Gastroesophageal sphincter (tissue), 3 donors: ENCODE measurements around the gene CRTC3.

Source experiments
- EP300 ChIP-seq: sonication (generic); formaldehyde crosslinking; IDR thresholded peaks from one replicate; pipeline ENCODE4 v1.6.1; 2017; ENCODE audit warnings: antibody characterized with exemption, mild to moderate bottlenecking
- TF ChIP-seq, protein P1 (sequence below), 4 experiments: fragments of 200-600 bp in 2 of 4; fragments of 450-650 bp in 2 of 4; sonication (generic) in 1 of 4; IDR thresholded peaks; one replicate each; pipeline ENCODE4 v1.5.1; 2017 to 2019; ENCODE audit warnings: antibody characterized with exemption in 4 of 4, mild to moderate bottlenecking in 2 of 4, moderate library complexity in 2 of 4

DNA sequence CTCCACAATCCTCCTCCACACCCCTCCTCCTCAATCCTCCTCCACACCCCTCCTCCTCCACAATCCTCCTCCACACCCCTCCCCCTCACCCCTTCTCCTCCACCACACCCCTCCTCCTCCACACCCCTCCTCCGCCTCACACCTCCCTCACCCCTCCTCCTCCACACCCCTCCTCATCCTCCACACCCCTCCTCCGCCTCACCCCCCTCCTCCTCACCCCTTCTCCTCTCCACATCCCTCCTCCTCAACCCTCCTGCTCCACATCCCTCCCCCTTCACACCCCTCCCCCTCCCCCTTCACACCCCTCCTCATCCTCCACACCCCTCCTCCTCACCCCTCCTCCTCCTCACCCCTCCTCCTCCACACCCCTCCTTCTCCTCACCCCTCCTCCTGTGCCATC lies 117.6 kb downstream of the CRTC3 start:
- no peak for TF ChIP-seq EP300
- TF ChIP-seq, protein P1, sequence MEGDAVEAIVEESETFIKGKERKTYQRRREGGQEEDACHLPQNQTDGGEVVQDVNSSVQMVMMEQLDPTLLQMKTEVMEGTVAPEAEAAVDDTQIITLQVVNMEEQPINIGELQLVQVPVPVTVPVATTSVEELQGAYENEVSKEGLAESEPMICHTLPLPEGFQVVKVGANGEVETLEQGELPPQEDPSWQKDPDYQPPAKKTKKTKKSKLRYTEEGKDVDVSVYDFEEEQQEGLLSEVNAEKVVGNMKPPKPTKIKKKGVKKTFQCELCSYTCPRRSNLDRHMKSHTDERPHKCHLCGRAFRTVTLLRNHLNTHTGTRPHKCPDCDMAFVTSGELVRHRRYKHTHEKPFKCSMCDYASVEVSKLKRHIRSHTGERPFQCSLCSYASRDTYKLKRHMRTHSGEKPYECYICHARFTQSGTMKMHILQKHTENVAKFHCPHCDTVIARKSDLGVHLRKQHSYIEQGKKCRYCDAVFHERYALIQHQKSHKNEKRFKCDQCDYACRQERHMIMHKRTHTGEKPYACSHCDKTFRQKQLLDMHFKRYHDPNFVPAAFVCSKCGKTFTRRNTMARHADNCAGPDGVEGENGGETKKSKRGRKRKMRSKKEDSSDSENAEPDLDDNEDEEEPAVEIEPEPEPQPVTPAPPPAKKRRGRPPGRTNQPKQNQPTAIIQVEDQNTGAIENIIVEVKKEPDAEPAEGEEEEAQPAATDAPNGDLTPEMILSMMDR (IDR thresholded peaks at IDR 0.05): no peak
